Activated CD4-positive, alpha-beta T cell treated with anti-CD3 and anti-CD28 coated beads for 4 hours (primary cell): ENCODE results near the gene CHMP2A.
"Not testable (repeated sequence)": the region's sequence is repeated elsewhere in the genome, so short reads cannot be mapped to it uniquely, and the experiment has no call there.

Source experiments
- DNase-seq, 2 donors: peaks; one replicate each; pipeline ENCODE4 v3.0.0-alpha.2; 2020

The CHMP2A gene

DNA sequence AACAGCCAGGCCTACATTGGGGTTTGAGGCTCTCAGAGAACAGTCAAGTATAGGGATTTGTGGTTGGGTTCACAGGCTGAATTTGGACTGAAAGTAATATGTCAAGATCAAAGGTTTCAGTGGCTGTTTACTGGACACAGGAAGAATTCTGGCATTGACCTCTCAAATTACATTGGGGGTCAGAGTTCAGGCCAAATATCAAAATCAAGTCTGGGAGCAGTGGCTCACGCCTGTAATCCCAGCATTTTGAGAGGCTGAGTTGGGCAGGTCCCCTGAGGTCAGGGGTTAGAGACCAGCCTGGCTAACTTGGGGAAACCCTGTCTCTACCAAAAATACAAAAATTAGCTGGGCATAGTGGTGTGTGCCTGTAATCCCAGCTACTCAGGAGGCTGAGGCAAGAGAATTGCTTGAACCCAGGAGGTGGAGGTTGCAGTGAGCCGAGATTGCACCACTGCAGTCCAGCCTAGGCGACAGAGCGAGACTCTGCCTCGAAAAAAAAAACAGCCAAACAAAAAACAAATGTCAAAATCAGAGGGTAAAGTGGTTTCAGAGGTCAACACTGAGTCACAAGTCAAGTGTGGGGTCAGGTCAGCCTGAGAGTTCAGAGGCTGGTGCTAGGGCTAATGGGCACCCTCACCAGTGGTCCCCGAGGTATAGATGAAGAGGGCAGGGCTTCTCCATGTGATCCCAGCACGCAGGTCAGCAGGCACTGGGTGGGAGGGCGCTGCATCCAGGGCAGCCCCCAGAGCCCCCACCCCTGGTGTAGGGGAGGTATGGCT is 44.6 kb downstream of the CHMP2A start:
- DNase-seq, result no peak

GRCh38 chr19:58509731-58510083 is 45.2 kb downstream of the CHMP2A start:
- DNase-seq, result no peak

- DNase-seq, result not testable (repeated sequence)
Observed at GRCh38 chr19:58507602-58508223, 47.2 kb downstream of the CHMP2A start.
